Mesendoderm (in vitro differentiated cells): ENCODE results near the gene NAP1L4. TPM values are rescaled to one million over a fixed set of nuclear protein-coding genes. Genes with fewer than 3 reads are reported as not detected.

Experiments
- DNase-seq: peaks from one replicate; pipeline ENCODE4 v3.0.0; 2013
- H2AK5ac ChIP-seq: 2 replicates; pipeline ENCODE4 v1.6.1; 2013; ENCODE audit warnings: low read length, inconsistent platforms
- H2BK120ac ChIP-seq: 2 replicates; pipeline ENCODE4 v1.6.1; 2013; ENCODE audit warnings: low read depth, mild to moderate bottlenecking, low read length, moderate library complexity, mixed read lengths
- H2BK15ac ChIP-seq: replicated peaks from 2 replicates; pipeline ENCODE4 v1.6.1; 2013; ENCODE audit warnings: low read depth, mild to moderate bottlenecking, moderate library complexity
- H2BK5ac ChIP-seq: 2 replicates; pipeline ENCODE4 v1.6.1; 2013; ENCODE audit warnings: low read length, inconsistent platforms
- H3K18ac ChIP-seq: 2 replicates; pipeline ENCODE4 v1.6.1; 2013; ENCODE audit warnings: mild to moderate bottlenecking, low read length, mixed read lengths
- H3K23ac ChIP-seq: one replicate; pipeline ENCODE4 v1.6.1; 2013; ENCODE audit warnings: low read length
- H3K27ac ChIP-seq: 2 replicates; pipeline ENCODE4 v1.5.1; 2013; ENCODE audit warnings: low read depth, mild to moderate bottlenecking, inconsistent platforms, low read length, moderate library complexity
- H3K27me3 ChIP-seq: 2 replicates; pipeline ENCODE4 v1.6.1; 2013; ENCODE audit warnings: low read length, control low read depth, mild to moderate bottlenecking, inconsistent platforms; ENCODE audit not compliant: insufficient read depth, poor library complexity
- H3K36me3 ChIP-seq: 2 replicates; pipeline ENCODE4 v1.6.1; 2013; ENCODE audit warnings: low read length, inconsistent platforms; ENCODE audit not compliant: control insufficient read depth, insufficient read depth
- H3K4ac ChIP-seq: one replicate; pipeline ENCODE4 v1.6.1; 2013; ENCODE audit warnings: low read depth, mild to moderate bottlenecking, low read length, moderate library complexity
- H3K4me1 ChIP-seq: 2 replicates; pipeline ENCODE4 v1.6.1; 2013; ENCODE audit warnings: low read depth, low read length, inconsistent platforms; ENCODE audit not compliant: control insufficient read depth
- H3K4me2 ChIP-seq: 2 replicates; pipeline ENCODE4 v1.6.1; 2013; ENCODE audit warnings: low read length
- H3K4me3 ChIP-seq: 2 replicates; pipeline ENCODE4 v1.5.1; 2013; ENCODE audit warnings: mild to moderate bottlenecking, low read length
- H3K56ac ChIP-seq: one replicate; pipeline ENCODE4 v1.6.1; 2013; ENCODE audit warnings: low read length
- H3K79me1 ChIP-seq: 2 replicates; pipeline ENCODE4 v1.6.1; 2013; ENCODE audit warnings: low read length, inconsistent platforms
- H3K79me2 ChIP-seq: 2 replicates; pipeline ENCODE4 v1.6.1; 2013; ENCODE audit warnings: mild to moderate bottlenecking, low read length; ENCODE audit not compliant: control insufficient read depth, insufficient read depth
- H3K9ac ChIP-seq: 2 replicates; pipeline ENCODE4 v1.6.1; 2013; ENCODE audit warnings: low read length, inconsistent platforms
- H4K5ac ChIP-seq: one replicate; pipeline ENCODE4 v1.6.1; 2013; ENCODE audit warnings: low read length
- H4K8ac ChIP-seq: one replicate; pipeline ENCODE4 v1.6.1; 2013; ENCODE audit warnings: low read depth, mild to moderate bottlenecking, control low read depth, low read length, moderate library complexity
- WGBS: extraction: QIAGEN DNeasy Blood & Tissue Kit; methylation state at CpG from one replicate; pipeline ENCODE4 v1.1.7; 2013; ENCODE audit warnings: low lambda C conversion rate, missing lambda C conversion rate; ENCODE audit not compliant: insufficient coverage; ENCODE audit errors: extremely low coverage; 5-methylcytosine and 5-hydroxymethylcytosine counted together
- polyA plus RNA-seq, 2 experiments: library from polyadenylated mRNA; stranded (reverse); fragments of 200-250 nt; gene quantifications; one replicate each; pipeline ENCODE4 v1.2.3, GENCODE V29; 2013

Gene NAP1L4, protein sequence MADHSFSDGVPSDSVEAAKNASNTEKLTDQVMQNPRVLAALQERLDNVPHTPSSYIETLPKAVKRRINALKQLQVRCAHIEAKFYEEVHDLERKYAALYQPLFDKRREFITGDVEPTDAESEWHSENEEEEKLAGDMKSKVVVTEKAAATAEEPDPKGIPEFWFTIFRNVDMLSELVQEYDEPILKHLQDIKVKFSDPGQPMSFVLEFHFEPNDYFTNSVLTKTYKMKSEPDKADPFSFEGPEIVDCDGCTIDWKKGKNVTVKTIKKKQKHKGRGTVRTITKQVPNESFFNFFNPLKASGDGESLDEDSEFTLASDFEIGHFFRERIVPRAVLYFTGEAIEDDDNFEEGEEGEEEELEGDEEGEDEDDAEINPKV
- polyA plus RNA-seq (2013, experiment 1 of 2) = 166 TPM
- 172 TPM for polyA plus RNA-seq (2013, experiment 2 of 2)

DNA sequence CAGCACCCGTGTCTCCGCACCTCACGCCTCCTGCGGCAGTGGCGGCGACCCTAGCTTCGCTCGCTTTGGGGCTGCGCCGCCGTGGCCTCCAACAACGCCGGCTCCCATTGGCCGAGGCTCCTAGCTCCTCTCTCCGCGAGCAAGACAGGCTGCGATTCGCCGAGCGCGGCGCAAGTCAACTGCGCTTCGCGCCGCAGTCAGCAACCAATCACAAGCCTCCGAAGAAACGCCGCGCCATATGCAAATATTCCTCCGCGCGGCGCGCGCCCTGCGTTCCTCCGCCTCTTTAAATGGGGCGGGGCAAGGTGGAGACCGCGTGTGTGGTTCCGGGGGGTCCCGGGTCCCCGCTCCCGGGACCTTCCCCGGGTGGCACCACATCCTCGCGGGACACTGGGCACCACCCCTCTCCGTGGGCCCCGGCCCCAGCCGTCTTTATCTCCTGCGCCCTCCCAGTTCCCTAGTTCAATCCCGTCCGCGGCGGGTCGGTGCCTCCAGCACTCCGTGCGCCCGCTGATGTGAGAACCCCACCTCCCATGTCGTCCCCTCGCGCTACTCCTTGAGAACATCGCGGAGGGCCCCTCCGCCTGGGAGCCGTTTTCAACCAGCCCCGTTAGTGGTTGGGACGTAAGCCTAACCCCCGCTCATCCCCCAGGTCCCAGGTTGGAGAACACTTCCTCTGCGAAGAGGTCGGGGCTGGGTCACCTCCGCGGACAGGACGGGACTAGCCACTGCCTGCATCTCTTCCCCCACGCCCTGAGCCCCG, at the start of gene NAP1L4:
Gene NAP1L4 (minus strand): TSS at position 96 of the 763 bp plus-strand sequence. CDS start 13,109 bp downstream, outside the sequence.
- peaks cover 3% of the 10 kb centered on the region for H3K4me1 ChIP-seq

DNA sequence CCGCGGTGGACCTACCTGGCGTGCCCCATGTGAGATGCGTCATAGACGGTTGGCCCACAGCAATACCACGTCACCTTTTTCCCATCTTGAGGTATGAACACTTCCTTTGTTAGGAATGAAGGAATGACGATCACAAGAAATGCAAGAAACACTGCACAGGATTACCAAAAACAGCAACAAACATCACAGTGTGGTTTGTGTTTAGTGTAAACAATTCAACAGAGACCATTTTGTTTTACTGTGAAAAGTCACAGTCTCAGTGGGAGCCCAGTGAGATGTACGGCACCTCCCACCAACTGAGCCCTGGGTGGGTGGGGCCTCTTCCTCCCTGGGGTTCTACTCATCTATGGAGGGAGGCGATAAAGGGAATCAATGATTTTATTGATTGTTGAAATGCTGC, 48.8 kb upstream of the NAP1L4 start:
- Histone ChIP-seq H4K8ac (no peak overlapping the region), H2BK15ac (no peak overlapping the region), H3K4me1 (no peaks in the 10 kb centered on the region), H2BK5ac (no peak overlapping the region), H3K4ac (no peak overlapping the region), H2BK120ac (no peak overlapping the region), H3K79me1 (peaks cover 36% of the 10 kb centered on the region), H3K56ac (no peak overlapping the region), H3K27me3 (no peaks in the 10 kb centered on the region), H3K36me3 (peaks cover 22% of the 10 kb centered on the region), H3K4me2 (no peak overlapping the region), H3K27ac (no peak overlapping the region), H3K23ac (no peak overlapping the region), H3K79me2 (peaks cover 33% of the 10 kb centered on the region), H3K18ac (no peak overlapping the region), H3K4me3 (no peak overlapping the region), H3K9ac (no peak overlapping the region), H4K5ac (no peak overlapping the region), H2AK5ac (no peak overlapping the region)
- WGBS = no CpG with 5 or more reads among the region's 9 CpGs
- no peak for DNase-seq

More for the DNA sequence above, at the start of gene NAP1L4:
- no peak within 1 kb of the TSS for H4K5ac ChIP-seq
- H3K18ac ChIP-seq = peak within 1 kb of the TSS; percentile 99
- H3K79me2 ChIP-seq = peaks cover 43% of the 10 kb centered on the region
- WGBS = no CpG with 5 or more reads among the region's 77 CpGs
- H2AK5ac ChIP-seq = peak within 1 kb of the TSS; percentile 69
- peak; percentile 99 for DNase-seq
- peaks cover 3% of the 10 kb centered on the region for H3K79me1 ChIP-seq
- H3K9ac ChIP-seq = peak within 1 kb of the TSS; percentile 96
- H3K27me3 ChIP-seq = no peaks in the 10 kb centered on the region
- H3K27ac ChIP-seq = peak within 1 kb of the TSS; percentile 92
- H3K4me2 ChIP-seq = peak within 1 kb of the TSS; percentile 86
- H2BK15ac ChIP-seq = no peak within 1 kb of the TSS
- H3K36me3 ChIP-seq = peaks cover 2% of the 10 kb centered on the region
- H2BK5ac ChIP-seq = peak within 1 kb of the TSS; percentile 67
- H2BK120ac ChIP-seq = peak within 1 kb of the TSS; percentile 88
- H3K23ac ChIP-seq = peak within 1 kb of the TSS; percentile 95
- peak within 1 kb of the TSS; percentile 89 for H3K4me3 ChIP-seq
- no peak within 1 kb of the TSS for H4K8ac ChIP-seq
- H3K4ac ChIP-seq = peak within 1 kb of the TSS; percentile 83
- H3K56ac ChIP-seq = peak within 1 kb of the TSS; percentile 96

DNA sequence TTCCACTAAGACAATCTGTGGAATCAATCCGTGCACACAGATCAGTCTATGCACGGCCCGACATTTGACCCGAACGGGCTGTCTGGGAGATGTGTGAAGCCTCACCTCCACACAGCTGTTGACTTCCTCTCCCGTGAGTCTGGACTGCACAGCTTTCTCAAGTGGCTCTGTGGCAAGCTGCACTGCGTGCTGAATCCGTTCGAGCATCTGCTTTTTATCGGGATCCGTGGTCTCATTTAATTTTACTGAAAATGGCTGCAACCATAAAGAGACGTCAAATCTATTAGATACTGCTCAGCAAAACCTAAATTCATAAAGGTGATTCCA, 45.8 kb upstream of the NAP1L4 start:
- Histone ChIP-seq H3K27me3 (no peaks in the 10 kb centered on the region), H2BK5ac (no peak overlapping the region), H3K79me2 (peaks cover 9% of the 10 kb centered on the region), H3K4me2 (no peak overlapping the region), H3K18ac (no peak overlapping the region), H3K27ac (no peak overlapping the region), H3K36me3 (peaks cover 25% of the 10 kb centered on the region), H4K8ac (no peak overlapping the region), H2BK15ac (no peak overlapping the region), H4K5ac (no peak overlapping the region), H3K23ac (no peak overlapping the region), H3K4me1 (no peaks in the 10 kb centered on the region), H3K9ac (no peak overlapping the region), H2AK5ac (no peak overlapping the region), H3K79me1 (peaks cover 19% of the 10 kb centered on the region), H3K4ac (no peak overlapping the region), H2BK120ac (no peak overlapping the region), H3K4me3 (no peak overlapping the region), H3K56ac (no peak overlapping the region)
- no peak for DNase-seq
- WGBS = no CpG with 5 or more reads among the region's 12 CpGs

DNA sequence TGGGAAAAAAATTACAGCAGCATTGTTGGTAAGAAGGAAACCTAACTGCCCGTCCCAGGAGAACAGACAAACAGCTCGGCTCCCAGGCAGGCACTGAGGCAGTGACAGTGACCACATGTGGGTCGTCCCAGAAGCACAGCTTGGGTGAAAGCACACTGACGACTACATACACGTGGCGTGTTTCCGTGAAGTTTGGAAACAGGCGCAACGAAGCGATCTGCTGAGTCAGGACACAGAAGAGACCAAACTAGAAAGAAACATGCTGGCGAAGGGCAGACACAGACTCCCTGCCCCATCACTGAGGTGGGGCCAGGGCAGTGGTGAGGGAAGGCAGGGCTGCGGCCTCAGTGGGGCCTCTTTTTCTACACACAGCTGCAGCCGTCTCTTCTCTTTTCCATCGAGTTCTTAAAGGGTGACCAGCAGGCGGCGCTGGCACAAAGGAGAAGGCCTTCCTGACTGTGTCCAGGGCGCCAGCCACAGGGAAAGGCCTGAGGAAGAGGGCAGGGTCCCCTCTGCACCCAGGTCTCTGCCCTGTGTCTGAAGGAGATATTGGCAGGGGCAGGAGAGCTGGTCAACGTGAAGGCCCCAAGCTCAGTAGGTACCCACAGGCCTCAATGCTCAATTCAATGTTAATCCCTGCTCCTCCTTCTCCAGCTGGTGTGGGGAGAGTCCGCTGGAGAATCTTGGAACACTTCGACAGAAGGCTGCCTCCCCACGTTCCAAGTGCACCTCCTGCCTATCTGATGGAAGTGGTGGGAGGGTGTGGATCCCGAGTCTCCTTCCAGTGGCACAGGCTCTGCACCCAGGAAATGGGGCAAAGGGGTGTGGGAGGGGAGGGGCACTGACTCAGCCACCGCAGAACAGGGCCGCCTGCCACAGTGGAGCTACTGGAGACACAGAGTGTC, 45.2 kb upstream of the NAP1L4 start:
- peaks cover 28% of the 10 kb centered on the region for H3K36me3 ChIP-seq
- peak; percentile 87 for DNase-seq
- H3K27ac ChIP-seq = no peak overlapping the region
- H3K4me3 ChIP-seq = no peak overlapping the region
- peaks cover 17% of the 10 kb centered on the region for H3K79me1 ChIP-seq
- no peak overlapping the region for H3K4me2 ChIP-seq
- no peaks in the 10 kb centered on the region for H3K4me1 ChIP-seq
- no peak overlapping the region for H3K23ac ChIP-seq
- H2BK120ac ChIP-seq = no peak overlapping the region
- H3K27me3 ChIP-seq = no peaks in the 10 kb centered on the region
- no peak overlapping the region for H3K4ac ChIP-seq
- no CpG with 5 or more reads among the region's 24 CpGs for WGBS
- no peak overlapping the region for H4K5ac ChIP-seq
- H2AK5ac ChIP-seq = no peak overlapping the region
- peaks cover 5% of the 10 kb centered on the region for H3K79me2 ChIP-seq
- no peak overlapping the region for H3K56ac ChIP-seq
- no peak overlapping the region for H2BK5ac ChIP-seq
- no peak overlapping the region for H2BK15ac ChIP-seq
- no peak overlapping the region for H3K18ac ChIP-seq
- no peak overlapping the region for H4K8ac ChIP-seq
- no peak overlapping the region for H3K9ac ChIP-seq

DNA sequence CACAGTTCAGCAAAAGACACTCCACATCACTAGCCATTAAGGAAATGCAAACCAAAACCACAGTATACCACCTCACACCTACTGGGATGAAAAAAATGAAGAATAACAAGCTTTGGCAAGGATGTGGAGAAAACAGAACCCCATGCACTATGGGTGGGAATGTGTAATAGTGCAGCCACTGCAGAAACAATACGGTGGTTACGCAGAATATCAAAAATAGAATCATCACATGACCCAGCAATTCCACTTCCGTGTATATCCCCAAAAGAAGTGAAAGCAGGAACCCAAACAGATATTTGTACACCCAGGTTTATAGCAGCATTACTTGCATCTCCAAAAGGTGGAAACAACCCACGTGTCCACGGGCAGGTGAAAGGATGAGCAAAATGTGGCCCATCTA, 44.3 kb upstream of the NAP1L4 start:
- Histone ChIP-seq H3K56ac (no peak overlapping the region), H3K79me2 (peaks cover under 1% of the 10 kb centered on the region), H2AK5ac (no peak overlapping the region), H3K9ac (no peak overlapping the region), H2BK120ac (no peak overlapping the region), H3K18ac (no peak overlapping the region), H3K23ac (no peak overlapping the region), H3K36me3 (peaks cover 28% of the 10 kb centered on the region), H3K4ac (no peak overlapping the region), H3K27me3 (no peaks in the 10 kb centered on the region), H3K4me1 (no peaks in the 10 kb centered on the region), H3K79me1 (peaks cover 11% of the 10 kb centered on the region), H4K5ac (no peak overlapping the region), H4K8ac (no peak overlapping the region), H3K4me2 (no peak overlapping the region), H3K4me3 (no peak overlapping the region), H2BK5ac (no peak overlapping the region), H3K27ac (no peak overlapping the region), H2BK15ac (no peak overlapping the region)
- no peak for DNase-seq
- no CpG with 5 or more reads among the region's 5 CpGs for WGBS
